GM12891 (cell line): ENCODE data around the gene HS6ST3.

ENCODE experiments used
- POLR2A ChIP-seq: IDR thresholded peaks from 2 replicates; pipeline ENCODE4 v1.6.1; 2011; ENCODE audit warnings: low read depth, low read length, control low read depth
- POLR2AphosphoS5 ChIP-seq: IDR thresholded peaks from 2 replicates; pipeline ENCODE4 v1.6.1; 2011; ENCODE audit warnings: low read depth, low read length, control low read depth

DNA sequence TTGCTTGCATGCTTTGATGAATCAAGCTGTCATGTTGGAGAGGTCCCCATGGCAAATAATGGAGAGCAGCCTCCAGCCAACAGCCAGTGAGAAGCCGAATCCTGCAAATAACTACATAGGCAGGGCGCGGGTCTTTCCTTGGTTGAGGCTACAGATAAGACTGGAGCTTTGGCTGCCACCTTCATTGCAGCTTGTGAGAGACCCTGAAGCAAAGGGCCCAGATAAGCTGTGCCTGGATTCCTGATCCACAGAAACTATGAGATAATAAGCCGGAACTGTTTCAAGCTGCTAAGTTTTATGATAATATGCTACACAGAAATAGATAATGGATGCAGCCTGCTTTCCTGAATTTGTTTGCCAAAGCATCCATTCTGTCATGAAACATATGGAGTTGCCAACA, 257.0 kb downstream of the HS6ST3 start:
- no peak for TF ChIP-seq POLR2AphosphoS5
- TF ChIP-seq POLR2A = no peak
